HepG2 (cell line): ENCODE measurements around the gene CRYBA1. TPM values are rescaled to one million over a fixed set of nuclear protein-coding genes. Genes with fewer than 3 reads are reported as not detected.

Experiments used
- BRD4 ChIP-seq: sonication (generic); formaldehyde crosslinking; IDR thresholded peaks from 2 replicates; pipeline ENCODE4 v1.4.0; 2020; ENCODE audit warnings: missing genetic modification reagents
- PHF8 ChIP-seq: sonication (generic); formaldehyde crosslinking; IDR thresholded peaks from 2 replicates; pipeline ENCODE4 v1.5.0; 2020; ENCODE audit warnings: missing genetic modification reagents
- POLR2G ChIP-seq: fragments of 200-400 bp; formaldehyde crosslinking; IDR thresholded peaks from 2 replicates; pipeline ENCODE4 v1.6.1; 2018; ENCODE audit warnings: mild to moderate bottlenecking, low read depth, low read length, moderate library complexity
- TGIF2 ChIP-seq: IDR thresholded peaks from 2 replicates; pipeline ENCODE4 v1.6.1; 2016; ENCODE audit warnings: control low read depth, missing compliant biosample characterization
- ZFP1 ChIP-seq: IDR thresholded peaks from 2 replicates; pipeline ENCODE4 v1.6.1; 2016
- ZFY ChIP-seq: sonication (generic); formaldehyde crosslinking; IDR thresholded peaks from 2 replicates; pipeline ENCODE4 v1.4.0; 2020; ENCODE audit warnings: missing genetic modification reagents
- ZNF563 ChIP-seq: sonication (generic); formaldehyde crosslinking; IDR thresholded peaks from 2 replicates; pipeline ENCODE4 v1.8.0; 2022; ENCODE audit warnings: mild to moderate bottlenecking, moderate library complexity, missing genetic modification reagents
- polyA plus RNA-seq, 8 experiments: library from polyadenylated mRNA; depleted of rRNA in 3 of 8; stranded (reverse) in 7 of 8; unstranded in 1 of 8; fragments of >200 nt; fragmentation: Illumina TruSeq in 4 of 8; extraction: Trizol in 4 of 8; gene quantifications; 2 replicates each; pipeline versions ENCODE4 v1.2.1 to v1.2.3, GENCODE V29; 2011 to 2016; ENCODE audit warnings: low read depth in 4 of 8, missing spikeins in 1 of 8, mixed read lengths in 1 of 8; ENCODE audit not compliant: insufficient read depth in 1 of 8
- total RNA-seq, 5 experiments: library from RNA; depleted of rRNA; stranded (reverse); fragments of >200 nt; fragmentation: Illumina TruSeq; extraction: Trizol; gene quantifications; 2 replicates each; pipeline ENCODE4 v1.2.3, GENCODE V29; 2016; ENCODE audit warnings: low read depth in 1 of 5
- TF ChIP-seq, protein P1 (sequence below), 2 experiments: fragments of 450-650 bp in 1 of 2; sonication (generic) in 1 of 2; formaldehyde crosslinking in 1 of 2; IDR thresholded peaks; 2 replicates each; pipeline versions ENCODE4 v1.6.1 to v1.8.0; 2016 to 2022; ENCODE audit warnings: antibody characterized with exemption in 1 of 2, mild to moderate bottlenecking in 1 of 2, missing genetic modification reagents in 1 of 2
- TF ChIP-seq, protein P2 (sequence below): sonication (generic); formaldehyde crosslinking; IDR thresholded peaks from 2 replicates; pipeline ENCODE4 v1.5.0; 2020; ENCODE audit warnings: missing genetic modification reagents
- TF ChIP-seq, protein P3 (sequence below): sonication (generic); formaldehyde crosslinking; IDR thresholded peaks from 2 replicates; pipeline ENCODE4 v1.4.0; 2020; ENCODE audit warnings: missing genetic modification reagents
- TF ChIP-seq, protein P4 (sequence below): sonication (generic); formaldehyde crosslinking; IDR thresholded peaks from 2 replicates; pipeline ENCODE4 v1.9.0; 2022; ENCODE audit warnings: missing genetic modification reagents, mild to moderate bottlenecking, borderline replicate concordance
- TF ChIP-seq, protein P5 (sequence below): sonication (generic); formaldehyde crosslinking; IDR thresholded peaks from 2 replicates; pipeline ENCODE4 v1.8.1; 2023; ENCODE audit warnings: mild to moderate bottlenecking, moderate library complexity, missing genetic modification reagents

The CRYBA1 gene
- total and polyA plus RNA-seq, 2 of the 13 experiments (the other 11 are each of a cell fraction or from before 2014, with no cell fraction given) = not detected

DNA sequence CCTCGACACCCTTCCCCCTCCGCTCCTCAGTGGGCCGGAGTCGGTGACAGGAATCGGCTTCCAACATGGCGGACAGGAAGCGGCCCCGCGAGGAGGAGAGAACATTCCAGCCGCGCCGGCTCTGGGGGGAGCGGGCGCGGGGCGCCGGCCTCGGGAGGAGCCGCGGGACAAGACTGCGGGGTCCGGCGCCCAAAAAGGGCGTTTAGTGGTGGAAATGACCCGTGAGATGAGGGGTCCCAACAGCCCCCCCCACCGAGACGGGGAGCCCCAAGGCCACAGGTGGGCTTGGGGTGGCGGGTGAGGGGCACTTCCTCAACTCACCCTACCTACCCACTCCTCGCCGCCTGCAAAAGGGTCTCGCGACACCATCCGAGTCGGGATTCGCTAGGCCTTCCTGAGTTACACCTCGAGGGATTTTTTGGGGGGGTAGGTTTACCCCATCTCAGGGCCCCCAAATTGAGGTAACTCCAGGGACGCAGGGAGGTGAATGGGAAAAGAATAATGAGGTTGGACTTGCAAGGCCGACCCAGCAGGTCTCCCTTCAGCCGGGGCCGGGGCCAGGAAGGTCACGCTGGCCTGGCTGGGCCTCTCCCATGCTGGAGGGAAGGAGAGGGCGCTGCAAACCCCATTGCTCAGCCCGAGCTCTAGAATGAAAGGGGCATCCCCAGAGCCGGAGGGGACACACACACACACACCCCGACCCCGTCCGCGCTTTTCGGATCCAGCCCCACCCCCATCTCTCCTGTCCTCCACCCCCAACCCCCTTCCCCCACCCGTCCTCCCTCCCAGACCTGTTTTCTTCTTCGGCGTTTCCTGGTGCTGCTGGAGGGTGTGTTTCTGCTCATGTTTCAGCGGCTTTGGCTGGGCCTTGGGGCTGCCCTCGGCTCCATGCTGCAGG lies 46.6 kb downstream of the CRYBA1 start (continued):
- TF ChIP-seq, protein P1, sequence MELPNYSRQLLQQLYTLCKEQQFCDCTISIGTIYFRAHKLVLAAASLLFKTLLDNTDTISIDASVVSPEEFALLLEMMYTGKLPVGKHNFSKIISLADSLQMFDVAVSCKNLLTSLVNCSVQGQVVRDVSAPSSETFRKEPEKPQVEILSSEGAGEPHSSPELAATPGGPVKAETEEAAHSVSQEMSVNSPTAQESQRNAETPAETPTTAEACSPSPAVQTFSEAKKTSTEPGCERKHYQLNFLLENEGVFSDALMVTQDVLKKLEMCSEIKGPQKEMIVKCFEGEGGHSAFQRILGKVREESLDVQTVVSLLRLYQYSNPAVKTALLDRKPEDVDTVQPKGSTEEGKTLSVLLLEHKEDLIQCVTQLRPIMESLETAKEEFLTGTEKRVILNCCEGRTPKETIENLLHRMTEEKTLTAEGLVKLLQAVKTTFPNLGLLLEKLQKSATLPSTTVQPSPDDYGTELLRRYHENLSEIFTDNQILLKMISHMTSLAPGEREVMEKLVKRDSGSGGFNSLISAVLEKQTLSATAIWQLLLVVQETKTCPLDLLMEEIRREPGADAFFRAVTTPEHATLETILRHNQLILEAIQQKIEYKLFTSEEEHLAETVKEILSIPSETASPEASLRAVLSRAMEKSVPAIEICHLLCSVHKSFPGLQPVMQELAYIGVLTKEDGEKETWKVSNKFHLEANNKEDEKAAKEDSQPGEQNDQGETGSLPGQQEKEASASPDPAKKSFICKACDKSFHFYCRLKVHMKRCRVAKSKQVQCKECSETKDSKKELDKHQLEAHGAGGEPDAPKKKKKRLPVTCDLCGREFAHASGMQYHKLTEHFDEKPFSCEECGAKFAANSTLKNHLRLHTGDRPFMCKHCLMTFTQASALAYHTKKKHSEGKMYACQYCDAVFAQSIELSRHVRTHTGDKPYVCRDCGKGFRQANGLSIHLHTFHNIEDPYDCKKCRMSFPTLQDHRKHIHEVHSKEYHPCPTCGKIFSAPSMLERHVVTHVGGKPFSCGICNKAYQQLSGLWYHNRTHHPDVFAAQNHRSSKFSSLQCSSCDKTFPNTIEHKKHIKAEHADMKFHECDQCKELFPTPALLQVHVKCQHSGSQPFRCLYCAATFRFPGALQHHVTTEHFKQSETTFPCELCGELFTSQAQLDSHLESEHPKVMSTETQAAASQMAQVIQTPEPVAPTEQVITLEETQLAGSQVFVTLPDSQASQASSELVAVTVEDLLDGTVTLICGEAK (IDR thresholded peaks at IDR 0.05) = no peak
- TF ChIP-seq, protein P1 (CRISPR knock-in tag; IDR thresholded peaks at IDR 0.05) = no peak
- TF ChIP-seq, protein P2, sequence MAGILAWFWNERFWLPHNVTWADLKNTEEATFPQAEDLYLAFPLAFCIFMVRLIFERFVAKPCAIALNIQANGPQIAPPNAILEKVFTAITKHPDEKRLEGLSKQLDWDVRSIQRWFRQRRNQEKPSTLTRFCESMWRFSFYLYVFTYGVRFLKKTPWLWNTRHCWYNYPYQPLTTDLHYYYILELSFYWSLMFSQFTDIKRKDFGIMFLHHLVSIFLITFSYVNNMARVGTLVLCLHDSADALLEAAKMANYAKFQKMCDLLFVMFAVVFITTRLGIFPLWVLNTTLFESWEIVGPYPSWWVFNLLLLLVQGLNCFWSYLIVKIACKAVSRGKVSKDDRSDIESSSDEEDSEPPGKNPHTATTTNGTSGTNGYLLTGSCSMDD = no peak
- peak; percentile 65 for TF ChIP-seq PHF8 (CRISPR knock-in tag)
- peak; percentile 27 for TF ChIP-seq ZNF563 (CRISPR knock-in tag)
- TF ChIP-seq TGIF2 (CRISPR knock-in tag) = 0 out of 2 replicates have a peak, but pooled peaks have one; percentile 2
- TF ChIP-seq ZFY (CRISPR knock-in tag) = peak; percentile 55
- TF ChIP-seq ZFP1 = no peak
- TF ChIP-seq, protein P3, sequence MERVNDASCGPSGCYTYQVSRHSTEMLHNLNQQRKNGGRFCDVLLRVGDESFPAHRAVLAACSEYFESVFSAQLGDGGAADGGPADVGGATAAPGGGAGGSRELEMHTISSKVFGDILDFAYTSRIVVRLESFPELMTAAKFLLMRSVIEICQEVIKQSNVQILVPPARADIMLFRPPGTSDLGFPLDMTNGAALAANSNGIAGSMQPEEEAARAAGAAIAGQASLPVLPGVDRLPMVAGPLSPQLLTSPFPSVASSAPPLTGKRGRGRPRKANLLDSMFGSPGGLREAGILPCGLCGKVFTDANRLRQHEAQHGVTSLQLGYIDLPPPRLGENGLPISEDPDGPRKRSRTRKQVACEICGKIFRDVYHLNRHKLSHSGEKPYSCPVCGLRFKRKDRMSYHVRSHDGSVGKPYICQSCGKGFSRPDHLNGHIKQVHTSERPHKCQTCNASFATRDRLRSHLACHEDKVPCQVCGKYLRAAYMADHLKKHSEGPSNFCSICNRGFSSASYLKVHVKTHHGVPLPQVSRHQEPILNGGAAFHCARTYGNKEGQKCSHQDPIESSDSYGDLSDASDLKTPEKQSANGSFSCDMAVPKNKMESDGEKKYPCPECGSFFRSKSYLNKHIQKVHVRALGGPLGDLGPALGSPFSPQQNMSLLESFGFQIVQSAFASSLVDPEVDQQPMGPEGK (CRISPR knock-in tag) = peak; percentile 68
- TF ChIP-seq BRD4 (CRISPR knock-in tag) = peak; percentile 20; the same call in 1 of the 2 replicates
- peak; percentile 48; the same call in 1 of the 2 replicates for TF ChIP-seq POLR2G
- TF ChIP-seq, protein P4, sequence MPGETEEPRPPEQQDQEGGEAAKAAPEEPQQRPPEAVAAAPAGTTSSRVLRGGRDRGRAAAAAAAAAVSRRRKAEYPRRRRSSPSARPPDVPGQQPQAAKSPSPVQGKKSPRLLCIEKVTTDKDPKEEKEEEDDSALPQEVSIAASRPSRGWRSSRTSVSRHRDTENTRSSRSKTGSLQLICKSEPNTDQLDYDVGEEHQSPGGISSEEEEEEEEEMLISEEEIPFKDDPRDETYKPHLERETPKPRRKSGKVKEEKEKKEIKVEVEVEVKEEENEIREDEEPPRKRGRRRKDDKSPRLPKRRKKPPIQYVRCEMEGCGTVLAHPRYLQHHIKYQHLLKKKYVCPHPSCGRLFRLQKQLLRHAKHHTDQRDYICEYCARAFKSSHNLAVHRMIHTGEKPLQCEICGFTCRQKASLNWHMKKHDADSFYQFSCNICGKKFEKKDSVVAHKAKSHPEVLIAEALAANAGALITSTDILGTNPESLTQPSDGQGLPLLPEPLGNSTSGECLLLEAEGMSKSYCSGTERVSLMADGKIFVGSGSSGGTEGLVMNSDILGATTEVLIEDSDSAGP (CRISPR knock-in tag) = no peak
- TF ChIP-seq, protein P5, sequence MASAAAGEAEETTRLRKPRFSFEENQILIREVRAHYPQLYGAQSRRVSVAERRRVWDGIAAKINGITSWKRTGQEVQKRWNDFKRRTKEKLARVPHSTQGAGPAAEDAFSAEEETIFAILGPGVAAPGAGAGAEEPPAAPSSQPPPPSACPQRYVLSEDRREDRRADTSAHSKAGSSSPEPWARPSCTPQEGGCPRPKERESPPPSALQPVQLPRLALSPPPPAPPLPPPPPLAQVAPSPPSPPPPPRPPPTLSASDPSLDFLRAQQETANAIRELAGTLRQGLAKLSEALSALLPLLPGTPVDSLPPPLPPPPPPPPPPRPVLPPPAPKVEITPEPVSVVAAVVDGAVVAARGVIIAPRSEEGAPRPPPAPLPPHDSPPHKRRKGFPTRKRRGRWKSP (CRISPR knock-in tag) = no peak
